Natural killer cell (primary cell): ENCODE data around the gene GTF2H4. TPM values are rescaled to one million over a fixed set of nuclear protein-coding genes. Genes with fewer than 3 reads are reported as not detected.

Source experiments
- ATAC-seq, 3 donors: fragments of 150-1000 bp in 2 of 3; fragments of 200-7000 bp in 1 of 3; cut with Tn5 transposase; 1 replicate in 1 of 3; 2 replicates in 2 of 3; pipeline ENCODE4 v1.10.0; 2021; ENCODE audit warnings: mild to moderate bottlenecking in 2 of 3, moderate library complexity in 2 of 3
- DNase-seq, 2 donors: peaks; one replicate each; pipeline versions ENCODE4 v3.0.0 to v3.0.0-alpha.2; 2013 to 2021; ENCODE audit warnings: mixed read lengths in 1 of 2
- H3K27ac ChIP-seq: one replicate; pipeline ENCODE4 v1.5.1; 2013; ENCODE audit warnings: mild to moderate bottlenecking, low read length
- H3K27me3 ChIP-seq: one replicate; pipeline ENCODE4 v1.6.1; 2013; ENCODE audit warnings: low read length; ENCODE audit not compliant: control insufficient read depth, insufficient read depth
- H3K36me3 ChIP-seq: one replicate; pipeline ENCODE4 v1.6.1; 2013; ENCODE audit warnings: low read length; ENCODE audit not compliant: control insufficient read depth, insufficient read depth
- H3K4me1 ChIP-seq: one replicate; pipeline ENCODE4 v1.6.1; 2013; ENCODE audit warnings: low read length; ENCODE audit not compliant: control insufficient read depth, insufficient read depth
- H3K4me3 ChIP-seq: one replicate; pipeline ENCODE4 v1.5.1; 2013; ENCODE audit warnings: low read length
- H3K9me3 ChIP-seq: one replicate; pipeline ENCODE4 v1.6.1; 2013; ENCODE audit warnings: low read length; ENCODE audit not compliant: control insufficient read depth, insufficient read depth
- H3K27ac Mint-ChIP-seq, 2 donors: one replicate each; pipeline ENCODE4 v1.8.0; 2022; ENCODE audit warnings: mild to moderate bottlenecking in 2 of 2, mixed read lengths in 2 of 2, moderate library complexity in 1 of 2
- H3K27me3 Mint-ChIP-seq, 2 donors: one replicate each; pipeline ENCODE4 v1.8.0; 2022; ENCODE audit warnings: low read depth in 2 of 2, mixed read lengths in 2 of 2
- H3K36me3 Mint-ChIP-seq: one replicate; pipeline ENCODE4 v1.8.0; 2022; ENCODE audit warnings: mixed read lengths
- H3K4me1 Mint-ChIP-seq, 2 donors: one replicate each; pipeline ENCODE4 v1.8.0; 2022; ENCODE audit warnings: mixed read lengths in 2 of 2
- H3K4me3 Mint-ChIP-seq: one replicate; pipeline ENCODE4 v1.8.0; 2022; ENCODE audit warnings: mild to moderate bottlenecking, moderate library complexity, mixed read lengths
- H3K9me3 Mint-ChIP-seq, 2 donors: one replicate each; pipeline ENCODE4 v1.8.0; 2022; ENCODE audit warnings: mixed read lengths in 2 of 2
- WGBS: methylation state at CpG from one replicate; pipeline ENCODE4 v1.1.7; 2013; ENCODE audit warnings: missing lambda C conversion rate; ENCODE audit not compliant: insufficient coverage; 5-methylcytosine and 5-hydroxymethylcytosine counted together
- intact Hi-C: fragments of 100-400 bp; cut with micrococcal nuclease; formaldehyde crosslinking; loops from one replicate; pipeline ENCODE4 v1.14.2; 2022
- total RNA-seq, 4 donors: library from RNA; stranded (reverse); fragments of 120-200 nt in 1 of 4; gene quantifications; one replicate each; pipeline versions ENCODE4 v1.2.3 to v1.2.4, GENCODE V29; 2013 to 2022
- TF ChIP-seq, protein P1 (sequence below): fragments of 200-600 bp; IDR thresholded peaks from one replicate; pipeline ENCODE4 v1.8.0; 2022; ENCODE audit warnings: antibody characterized with exemption

The GTF2H4 gene
- total RNA-seq, 3 donors from 2014 or later (not counting 1 experiment from before 2014, with no cell fraction given): 13.5 to 17.9 (median 15.7) TPM

DNA sequence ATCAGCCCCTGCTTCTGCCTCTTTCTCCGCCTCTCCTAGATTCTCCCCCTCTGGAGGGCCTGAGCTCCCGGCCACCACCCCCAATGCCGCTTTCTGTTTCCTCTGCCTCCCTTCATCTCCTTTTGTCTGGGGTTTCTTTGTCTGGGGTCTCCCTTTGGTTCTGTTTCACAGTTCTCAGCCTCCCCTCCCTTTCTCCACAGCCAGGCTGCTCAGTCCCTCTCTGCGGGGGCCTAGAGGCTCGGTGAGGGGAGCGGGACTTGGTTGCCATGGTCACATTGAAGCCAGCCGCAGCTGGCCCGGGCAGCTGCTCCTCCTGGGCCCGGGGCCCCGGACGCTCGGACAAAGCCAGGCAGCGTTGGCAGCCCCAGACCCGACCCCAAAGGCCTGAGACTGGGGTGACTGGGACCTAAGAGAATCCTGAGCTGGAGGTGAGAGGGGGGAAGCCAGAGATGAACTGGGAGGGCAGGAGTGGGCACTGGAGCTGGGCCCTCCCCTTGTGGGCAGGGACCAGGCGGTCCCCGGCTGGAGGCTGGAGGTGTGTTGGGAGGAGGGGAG, 27.2 kb upstream of the GTF2H4 start:
- Mint-ChIP-seq H3K36me3 (no peaks in the 10 kb centered on the region), H3K9me3 (no peaks in the 10 kb centered on the region), H3K4me1 (peaks cover 20 to 31% of the 10 kb centered on the region in 2 donors), H3K4me3 (no peak overlapping the region), H3K27me3 (peaks cover 7 to 18% of the 10 kb centered on the region in 2 donors), H3K27ac (no peak overlapping the region)
- H3K9me3 ChIP-seq: no peaks in the 10 kb centered on the region
- no peak overlapping the region for H3K27ac ChIP-seq
- WGBS: 94% methylated on average over 16 of the region's 16 CpGs
- no peak overlapping the region for H3K4me3 ChIP-seq
- DNase-seq: no peak
- H3K27me3 ChIP-seq: peaks cover 3% of the 10 kb centered on the region
- no peaks in the 10 kb centered on the region for H3K36me3 ChIP-seq
- peaks cover 28% of the 10 kb centered on the region for H3K4me1 ChIP-seq
- intact Hi-C loops: no loop called here
- ATAC-seq: no peak
- TF ChIP-seq, protein P1, sequence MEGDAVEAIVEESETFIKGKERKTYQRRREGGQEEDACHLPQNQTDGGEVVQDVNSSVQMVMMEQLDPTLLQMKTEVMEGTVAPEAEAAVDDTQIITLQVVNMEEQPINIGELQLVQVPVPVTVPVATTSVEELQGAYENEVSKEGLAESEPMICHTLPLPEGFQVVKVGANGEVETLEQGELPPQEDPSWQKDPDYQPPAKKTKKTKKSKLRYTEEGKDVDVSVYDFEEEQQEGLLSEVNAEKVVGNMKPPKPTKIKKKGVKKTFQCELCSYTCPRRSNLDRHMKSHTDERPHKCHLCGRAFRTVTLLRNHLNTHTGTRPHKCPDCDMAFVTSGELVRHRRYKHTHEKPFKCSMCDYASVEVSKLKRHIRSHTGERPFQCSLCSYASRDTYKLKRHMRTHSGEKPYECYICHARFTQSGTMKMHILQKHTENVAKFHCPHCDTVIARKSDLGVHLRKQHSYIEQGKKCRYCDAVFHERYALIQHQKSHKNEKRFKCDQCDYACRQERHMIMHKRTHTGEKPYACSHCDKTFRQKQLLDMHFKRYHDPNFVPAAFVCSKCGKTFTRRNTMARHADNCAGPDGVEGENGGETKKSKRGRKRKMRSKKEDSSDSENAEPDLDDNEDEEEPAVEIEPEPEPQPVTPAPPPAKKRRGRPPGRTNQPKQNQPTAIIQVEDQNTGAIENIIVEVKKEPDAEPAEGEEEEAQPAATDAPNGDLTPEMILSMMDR: no peak

DNA sequence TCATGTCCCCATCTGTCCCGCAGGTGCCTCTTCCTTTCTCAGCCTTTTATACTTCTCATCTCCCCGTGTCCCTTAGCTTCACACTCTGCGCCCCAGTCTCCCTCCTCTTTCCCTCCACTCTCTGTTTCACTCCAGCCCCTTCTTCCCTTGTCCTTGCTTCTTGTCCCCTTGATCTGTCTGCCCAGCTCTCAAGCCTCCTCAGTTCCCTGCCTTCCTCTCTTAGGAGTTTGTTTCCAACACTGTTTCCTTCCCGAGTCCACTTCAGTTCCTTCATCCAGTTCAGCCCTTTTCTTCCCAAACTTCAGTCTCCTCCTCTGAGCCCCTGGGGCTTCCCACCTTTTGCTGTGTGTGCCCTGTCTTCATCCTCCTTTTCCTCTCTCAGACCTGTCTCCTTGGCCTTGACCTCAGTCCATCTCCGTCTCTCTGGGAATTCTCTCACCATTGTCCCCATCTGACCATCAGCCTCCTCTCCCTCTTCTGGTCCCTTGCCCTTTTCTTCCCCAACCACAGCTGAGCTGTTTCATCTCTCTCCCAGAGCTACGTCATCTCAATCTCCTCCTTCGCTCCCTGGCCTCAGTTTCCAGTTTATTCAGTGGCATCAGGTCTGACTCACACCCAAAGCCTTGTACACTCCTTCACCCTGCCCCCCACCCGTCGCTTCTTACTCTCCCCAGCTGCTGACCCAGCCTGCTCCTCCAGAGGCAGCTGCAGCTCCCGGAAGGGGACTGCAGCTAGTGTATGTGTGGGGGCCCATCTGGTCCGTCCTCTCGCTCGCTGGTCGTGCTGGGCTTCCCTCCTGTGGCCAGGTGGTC, 26.4 kb upstream of the GTF2H4 start:
- H3K4me1 Mint-ChIP-seq: peaks cover 25 to 39% of the 10 kb centered on the region in 2 donors

DNA sequence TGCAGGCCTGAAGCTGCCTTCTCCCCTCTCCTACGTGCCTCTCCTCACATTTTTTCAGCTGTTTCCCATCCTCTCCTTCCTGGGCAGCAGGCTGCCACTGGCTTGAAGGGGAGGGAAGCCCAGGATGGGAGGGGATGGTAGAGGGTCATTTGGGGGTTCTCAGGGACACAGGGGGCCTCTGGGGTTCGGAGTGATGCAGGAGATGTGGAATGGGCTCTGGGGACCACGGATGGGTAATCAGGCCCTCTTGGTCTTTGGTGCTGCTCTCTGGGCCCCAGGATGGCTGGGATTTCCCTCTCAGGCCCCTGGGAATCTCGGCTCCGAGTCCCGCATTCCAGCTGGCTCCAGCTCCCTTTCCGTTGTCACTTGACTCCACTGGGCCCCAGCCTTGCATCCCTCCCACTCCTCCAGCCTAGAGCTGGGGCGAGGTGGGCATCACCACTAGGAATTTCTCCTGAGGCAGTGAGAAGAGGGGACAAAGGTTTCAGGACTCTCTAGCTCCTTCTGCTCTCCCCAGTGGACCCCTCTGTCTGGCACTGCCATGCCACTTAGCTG, 25.7 kb upstream of the GTF2H4 start:
- H3K27me3 ChIP-seq: peaks cover 6% of the 10 kb centered on the region
- ATAC-seq (no peak), DNase-seq (no peak)
- no peak overlapping the region for H3K4me3 Mint-ChIP-seq
- peaks cover 26% of the 10 kb centered on the region for H3K4me1 ChIP-seq
- peaks cover 23 to 37% of the 10 kb centered on the region in 2 donors for H3K4me1 Mint-ChIP-seq
- H3K36me3 ChIP-seq: no peaks in the 10 kb centered on the region
- no peak overlapping the region for H3K27ac Mint-ChIP-seq
- peaks cover 7 to 28% of the 10 kb centered on the region in 2 donors for H3K27me3 Mint-ChIP-seq
- intact Hi-C loops: no loop called here
- H3K9me3 Mint-ChIP-seq: no peaks in the 10 kb centered on the region
- H3K9me3 ChIP-seq: no peaks in the 10 kb centered on the region
- WGBS: 94% methylated on average over 7 of the region's 8 CpGs
- H3K4me3 ChIP-seq: no peak overlapping the region
- TF ChIP-seq, protein P1: no peak
- H3K36me3 Mint-ChIP-seq: no peaks in the 10 kb centered on the region
- no peak overlapping the region for H3K27ac ChIP-seq

More for the DNA sequence above, 26.4 kb upstream of the GTF2H4 start:
- WGBS: 87% methylated on average over 14 of the region's 14 CpGs
- Mint-ChIP-seq H3K4me3 (no peak overlapping the region), H3K27ac (no peak overlapping the region), H3K27me3 (peaks cover 7 to 26% of the 10 kb centered on the region in 2 donors), H3K9me3 (no peaks in the 10 kb centered on the region), H3K36me3 (no peaks in the 10 kb centered on the region)
- peaks cover 28% of the 10 kb centered on the region for H3K4me1 ChIP-seq
- H3K36me3 ChIP-seq: no peaks in the 10 kb centered on the region
- ATAC-seq (no peak), DNase-seq (no peak)
- no peak overlapping the region for H3K27ac ChIP-seq
- H3K9me3 ChIP-seq: no peaks in the 10 kb centered on the region
- TF ChIP-seq, protein P1: no peak
- H3K27me3 ChIP-seq: peaks cover 3% of the 10 kb centered on the region
- intact Hi-C loops: no loop called here
- no peak overlapping the region for H3K4me3 ChIP-seq
